Measurements from ENCODE around the gene WASHC1.
"Not testable (repeated sequence)": the region's sequence is repeated elsewhere in the genome, so short reads cannot be mapped to it uniquely, and the experiment has no call there.

DNA sequence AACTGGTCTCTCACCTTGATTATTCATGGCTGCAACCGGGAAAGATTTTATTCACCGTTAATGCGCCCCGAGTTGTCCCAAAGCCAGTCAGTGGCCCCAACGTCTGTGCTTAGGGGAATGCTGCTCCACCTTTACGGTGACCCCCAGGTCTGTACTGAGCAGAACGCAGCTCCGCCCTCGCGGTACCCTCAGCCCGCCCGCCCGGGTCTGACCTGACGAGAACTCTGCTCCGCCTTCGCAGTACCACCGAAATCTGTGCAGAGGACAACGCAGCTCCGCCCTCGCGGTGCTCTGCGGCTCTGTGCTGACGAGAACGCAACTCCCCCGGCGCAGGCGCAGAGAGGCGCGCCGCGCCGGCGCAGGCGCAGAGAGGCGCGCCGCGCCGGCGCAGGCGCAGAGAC lies 18.6 kb downstream of the WASHC1 start:
- TF ChIP-seq EZH2 (IDR thresholded peaks at IDR 0.05): not testable (repeated sequence)
- TF ChIP-seq, protein P1, sequence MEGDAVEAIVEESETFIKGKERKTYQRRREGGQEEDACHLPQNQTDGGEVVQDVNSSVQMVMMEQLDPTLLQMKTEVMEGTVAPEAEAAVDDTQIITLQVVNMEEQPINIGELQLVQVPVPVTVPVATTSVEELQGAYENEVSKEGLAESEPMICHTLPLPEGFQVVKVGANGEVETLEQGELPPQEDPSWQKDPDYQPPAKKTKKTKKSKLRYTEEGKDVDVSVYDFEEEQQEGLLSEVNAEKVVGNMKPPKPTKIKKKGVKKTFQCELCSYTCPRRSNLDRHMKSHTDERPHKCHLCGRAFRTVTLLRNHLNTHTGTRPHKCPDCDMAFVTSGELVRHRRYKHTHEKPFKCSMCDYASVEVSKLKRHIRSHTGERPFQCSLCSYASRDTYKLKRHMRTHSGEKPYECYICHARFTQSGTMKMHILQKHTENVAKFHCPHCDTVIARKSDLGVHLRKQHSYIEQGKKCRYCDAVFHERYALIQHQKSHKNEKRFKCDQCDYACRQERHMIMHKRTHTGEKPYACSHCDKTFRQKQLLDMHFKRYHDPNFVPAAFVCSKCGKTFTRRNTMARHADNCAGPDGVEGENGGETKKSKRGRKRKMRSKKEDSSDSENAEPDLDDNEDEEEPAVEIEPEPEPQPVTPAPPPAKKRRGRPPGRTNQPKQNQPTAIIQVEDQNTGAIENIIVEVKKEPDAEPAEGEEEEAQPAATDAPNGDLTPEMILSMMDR (IDR thresholded peaks at IDR 0.05): not testable (repeated sequence)

Data from neural progenitor cell (in vitro differentiated cells).